ENCODE measurements around the gene PFKFB2.

GRCh38 chr1:207085887-207086286, 32.8 kb downstream of the PFKFB2 start:
- TF ChIP-seq CTCF (IDR thresholded peaks at IDR 0.05), result no peak
- TF ChIP-seq POLR2A (IDR thresholded peaks at IDR 0.05; ENCODE audit: low read depth), result no peak

Measured in esophagus muscularis mucosa (tissue), 3 donors.